WTC11 (cell line): Measurements from ENCODE around the gene CARS1.

Experiments used
- CBFB ChIP-seq: sonication (generic); formaldehyde crosslinking; IDR thresholded peaks from 2 replicates; pipeline ENCODE4 v1.8.1; 2022; ENCODE audit warnings: mild to moderate bottlenecking, low read depth, missing genetic modification reagents
- CREM ChIP-seq: sonication (generic); formaldehyde crosslinking; IDR thresholded peaks from 2 replicates; pipeline ENCODE4 v1.8.1; 2022; ENCODE audit warnings: mild to moderate bottlenecking, missing genetic modification reagents, moderate library complexity
- KAT7 ChIP-seq: sonication (generic); formaldehyde crosslinking; IDR thresholded peaks from 2 replicates; pipeline ENCODE4 v1.8.1; 2023; ENCODE audit warnings: missing genetic modification reagents, mild to moderate bottlenecking, borderline replicate concordance
- NR3C1 ChIP-seq: sonication (generic); formaldehyde crosslinking; conservative IDR thresholded peaks from 2 replicates; pipeline ENCODE4 v1.8.1; 2023; ENCODE audit warnings: low read depth, mild to moderate bottlenecking, missing genetic modification reagents
- SP1 ChIP-seq: sonication (generic); formaldehyde crosslinking; conservative IDR thresholded peaks from 2 replicates; pipeline ENCODE4 v1.8.1; 2022; ENCODE audit warnings: missing genetic modification reagents
- TEAD1 ChIP-seq: sonication (generic); formaldehyde crosslinking; IDR thresholded peaks from 2 replicates; pipeline ENCODE4 v1.8.0; 2022; ENCODE audit warnings: mild to moderate bottlenecking, missing genetic modification reagents
- USF1 ChIP-seq: sonication (generic); formaldehyde crosslinking; IDR thresholded peaks from 2 replicates; pipeline ENCODE4 v1.8.0; 2022; ENCODE audit warnings: mild to moderate bottlenecking, missing genetic modification reagents
- TF ChIP-seq, protein P1 (sequence below): fragments of 200-600 bp; IDR thresholded peaks from 2 replicates; pipeline ENCODE4 v1.8.0; 2022; ENCODE audit warnings: antibody characterized with exemption
- TF ChIP-seq, protein P2 (sequence below): sonication (generic); formaldehyde crosslinking; IDR thresholded peaks from 2 replicates; pipeline ENCODE4 v1.8.0; 2022; ENCODE audit warnings: missing genetic modification reagents

- TF ChIP-seq, protein P1, sequence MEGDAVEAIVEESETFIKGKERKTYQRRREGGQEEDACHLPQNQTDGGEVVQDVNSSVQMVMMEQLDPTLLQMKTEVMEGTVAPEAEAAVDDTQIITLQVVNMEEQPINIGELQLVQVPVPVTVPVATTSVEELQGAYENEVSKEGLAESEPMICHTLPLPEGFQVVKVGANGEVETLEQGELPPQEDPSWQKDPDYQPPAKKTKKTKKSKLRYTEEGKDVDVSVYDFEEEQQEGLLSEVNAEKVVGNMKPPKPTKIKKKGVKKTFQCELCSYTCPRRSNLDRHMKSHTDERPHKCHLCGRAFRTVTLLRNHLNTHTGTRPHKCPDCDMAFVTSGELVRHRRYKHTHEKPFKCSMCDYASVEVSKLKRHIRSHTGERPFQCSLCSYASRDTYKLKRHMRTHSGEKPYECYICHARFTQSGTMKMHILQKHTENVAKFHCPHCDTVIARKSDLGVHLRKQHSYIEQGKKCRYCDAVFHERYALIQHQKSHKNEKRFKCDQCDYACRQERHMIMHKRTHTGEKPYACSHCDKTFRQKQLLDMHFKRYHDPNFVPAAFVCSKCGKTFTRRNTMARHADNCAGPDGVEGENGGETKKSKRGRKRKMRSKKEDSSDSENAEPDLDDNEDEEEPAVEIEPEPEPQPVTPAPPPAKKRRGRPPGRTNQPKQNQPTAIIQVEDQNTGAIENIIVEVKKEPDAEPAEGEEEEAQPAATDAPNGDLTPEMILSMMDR: no peak
- TF ChIP-seq SP1 (CRISPR knock-in tag): no peak
- no peak for TF ChIP-seq TEAD1 (CRISPR knock-in tag)
- TF ChIP-seq CBFB (CRISPR knock-in tag): no peak
- TF ChIP-seq KAT7 (CRISPR knock-in tag): no peak
- TF ChIP-seq NR3C1 (CRISPR knock-in tag): no peak
- no peak for TF ChIP-seq USF1 (CRISPR knock-in tag)
- TF ChIP-seq CREM (CRISPR knock-in tag): no peak
- TF ChIP-seq, protein P2, sequence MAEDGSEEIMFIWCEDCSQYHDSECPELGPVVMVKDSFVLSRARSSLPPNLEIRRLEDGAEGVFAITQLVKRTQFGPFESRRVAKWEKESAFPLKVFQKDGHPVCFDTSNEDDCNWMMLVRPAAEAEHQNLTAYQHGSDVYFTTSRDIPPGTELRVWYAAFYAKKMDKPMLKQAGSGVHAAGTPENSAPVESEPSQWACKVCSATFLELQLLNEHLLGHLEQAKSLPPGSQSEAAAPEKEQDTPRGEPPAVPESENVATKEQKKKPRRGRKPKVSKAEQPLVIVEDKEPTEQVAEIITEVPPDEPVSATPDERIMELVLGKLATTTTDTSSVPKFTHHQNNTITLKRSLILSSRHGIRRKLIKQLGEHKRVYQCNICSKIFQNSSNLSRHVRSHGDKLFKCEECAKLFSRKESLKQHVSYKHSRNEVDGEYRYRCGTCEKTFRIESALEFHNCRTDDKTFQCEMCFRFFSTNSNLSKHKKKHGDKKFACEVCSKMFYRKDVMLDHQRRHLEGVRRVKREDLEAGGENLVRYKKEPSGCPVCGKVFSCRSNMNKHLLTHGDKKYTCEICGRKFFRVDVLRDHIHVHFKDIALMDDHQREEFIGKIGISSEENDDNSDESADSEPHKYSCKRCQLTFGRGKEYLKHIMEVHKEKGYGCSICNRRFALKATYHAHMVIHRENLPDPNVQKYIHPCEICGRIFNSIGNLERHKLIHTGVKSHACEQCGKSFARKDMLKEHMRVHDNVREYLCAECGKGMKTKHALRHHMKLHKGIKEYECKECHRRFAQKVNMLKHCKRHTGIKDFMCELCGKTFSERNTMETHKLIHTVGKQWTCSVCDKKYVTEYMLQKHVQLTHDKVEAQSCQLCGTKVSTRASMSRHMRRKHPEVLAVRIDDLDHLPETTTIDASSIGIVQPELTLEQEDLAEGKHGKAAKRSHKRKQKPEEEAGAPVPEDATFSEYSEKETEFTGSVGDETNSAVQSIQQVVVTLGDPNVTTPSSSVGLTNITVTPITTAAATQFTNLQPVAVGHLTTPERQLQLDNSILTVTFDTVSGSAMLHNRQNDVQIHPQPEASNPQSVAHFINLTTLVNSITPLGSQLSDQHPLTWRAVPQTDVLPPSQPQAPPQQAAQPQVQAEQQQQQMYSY (CRISPR knock-in tag): no peak
Measured at GRCh38 chr11:3022982-3023381, 34.2 kb downstream of the CARS1 start.
